PC-3 (cell line): Measurements from ENCODE around the gene SLC4A5.

Experiments
- CTCF ChIP-seq: fragments of 300-600 bp; sonication (generic); conservative IDR thresholded peaks from 2 replicates; pipeline ENCODE4 v1.5.1; 2017; ENCODE audit warnings: antibody characterized with exemption, low read depth, mild to moderate bottlenecking, low read length
- EZH2 ChIP-seq: fragments of 300-600 bp; sonication (generic); IDR thresholded peaks from one replicate; pipeline ENCODE4 v1.6.1; 2017; ENCODE audit warnings: antibody characterized with exemption, mild to moderate bottlenecking, low read length; ENCODE audit not compliant: unreplicated experiment
- EZH2phosphoT487 ChIP-seq: fragments of 300-600 bp; sonication (generic); IDR thresholded peaks from 2 replicates; pipeline ENCODE4 v1.6.1; 2018; ENCODE audit warnings: mild to moderate bottlenecking, antibody characterized with exemption, low read length, borderline replicate concordance

- TF ChIP-seq CTCF (no peak), EZH2 (no peak), EZH2phosphoT487 (no peak)
These were observed 73.5 kb downstream of the SLC4A5 start for GRCh38 chr2:74269667-74270066.
